HS-27A (cell line): ENCODE results near the gene CDKN2B.
A peak's percentile ranks its signal among the peaks of the same experiment; 100 is the strongest.

Source experiments
- DNase-seq: peaks from one replicate; pipeline ENCODE4 v3.0.0-alpha.2; 2012; ENCODE audit warnings: low read depth, missing footprints

The CDKN2B gene

GRCh38 chr9:22033012-22033630, 24.0 kb upstream of the CDKN2B start:
- no peak for DNase-seq

- DNase-seq = no peak
These were observed 22.7 kb upstream of the CDKN2B start for GRCh38 chr9:22031655-22032411.

GRCh38 chr9:22030101-22030598, 21.0 kb upstream of the CDKN2B start:
- DNase-seq = no peak

GRCh38 chr9:22029231-22029630, 20.1 kb upstream of the CDKN2B start:
- DNase-seq = no peak

- no peak for DNase-seq
These were observed 19.3 kb upstream of the CDKN2B start for GRCh38 chr9:22028394-22028793.

- DNase-seq = no peak
These were observed 17.6 kb upstream of the CDKN2B start for GRCh38 chr9:22026696-22027095.

- DNase-seq = no peak
These were observed 13.3 kb upstream of the CDKN2B start for GRCh38 chr9:22022396-22022795.

GRCh38 chr9:22010866-22011625, 1.9 kb upstream of the CDKN2B start:
- no peak for DNase-seq

- no peak for DNase-seq
These were observed 382 bp upstream of the CDKN2B start for GRCh38 chr9:22009506-22009867.

GRCh38 chr9:22008384-22008716, 755 bp downstream of the CDKN2B start:
- no peak for DNase-seq

GRCh38 chr9:22005702-22006606, 3.2 kb downstream of the CDKN2B start:
- no peak for DNase-seq

- DNase-seq = no peak
These were observed 3.9 kb downstream of the CDKN2B start for GRCh38 chr9:22005021-22005701.

- no peak for DNase-seq
These were observed 7.1 kb downstream of the CDKN2B start for GRCh38 chr9:22002038-22002437.

GRCh38 chr9:21998026-21998425, 11.1 kb downstream of the CDKN2B start:
- DNase-seq = no peak

- no peak for DNase-seq
These were observed 11.6 kb downstream of the CDKN2B start for GRCh38 chr9:21997480-21997879.

GRCh38 chr9:21996858-21997257, 12.2 kb downstream of the CDKN2B start:
- DNase-seq = no peak

GRCh38 chr9:21996438-21996837, 12.7 kb downstream of the CDKN2B start:
- no peak for DNase-seq

- no peak for DNase-seq
These were observed 13.3 kb downstream of the CDKN2B start for GRCh38 chr9:21995666-21996398.

GRCh38 chr9:21995006-21995665, 14.0 kb downstream of the CDKN2B start:
- DNase-seq = no peak

- DNase-seq = peak; percentile 62
These were observed 14.5 kb downstream of the CDKN2B start, which contains the start of gene CDKN2B-AS1 for GRCh38 chr9:21994556-21995005. TSS of gene CDKN2B-AS1 (plus strand) at chr9:21994791.
